Measurements from ENCODE around the gene ZNF287.
A peak's percentile ranks its signal among the peaks of the same experiment; 100 is the strongest.
"Not testable (repeated sequence)": the region's sequence is repeated elsewhere in the genome, so short reads cannot be mapped to it uniquely, and the experiment has no call there.

ZNF287 gene

GRCh38 chr17:16568541-16569357 is at the start of gene ZNF287:
ZNF287 (minus strand) TSS chr17:16569204; CDS start chr17:16567731, 1,473 bp downstream.
- DNase-seq (ENCODE audit: low read depth in 1 of 2, low spot score in 1 of 2): peak; percentile 83 to 92

GRCh38 chr17:16617481-16618060 is 48.6 kb upstream of the ZNF287 start:
- DNase-seq (ENCODE audit: low read depth in 1 of 2, low spot score in 1 of 2): no peak

- DNase-seq (ENCODE audit: low read depth in 1 of 2, low spot score in 1 of 2): no peak
Observed at GRCh38 chr17:16599537-16599936, 30.5 kb upstream of the ZNF287 start.

DNA sequence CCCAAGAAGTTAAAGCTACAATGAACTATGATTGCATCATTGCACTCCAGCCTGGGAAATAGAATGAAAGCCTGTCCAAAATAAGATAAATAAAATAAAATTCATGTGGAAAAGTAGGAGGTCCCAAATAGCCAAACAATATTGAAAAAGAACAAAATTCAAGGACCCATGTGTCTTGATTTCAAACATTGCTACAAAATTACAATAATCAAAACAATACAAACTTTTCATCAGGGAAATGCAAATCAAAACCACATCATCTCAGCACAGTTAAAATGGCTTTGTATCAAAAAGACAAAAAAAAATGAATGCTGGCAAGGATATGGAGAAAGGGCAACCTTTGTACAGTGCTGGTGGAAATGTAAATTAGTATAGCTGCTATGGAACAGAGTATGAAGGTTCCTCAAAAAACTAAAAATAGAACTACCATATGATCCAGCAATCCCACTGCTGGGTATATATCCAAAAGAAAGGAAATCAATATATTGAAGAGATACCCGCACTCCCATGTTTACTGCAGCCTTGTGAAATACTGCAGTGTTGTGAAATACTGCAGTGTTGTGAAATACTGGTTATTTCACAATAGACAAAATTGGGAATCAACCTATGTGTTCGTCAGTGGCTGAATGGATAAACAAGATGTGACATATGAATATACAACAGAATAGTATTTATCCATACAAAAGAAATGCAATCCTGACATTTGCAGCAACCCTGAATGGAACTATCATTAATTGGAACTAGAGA is 24.5 kb upstream of the ZNF287 start:
- DNase-seq (ENCODE audit: low read depth in 1 of 2, low spot score in 1 of 2): no peak

- peak; percentile 85 to 90 for DNase-seq (ENCODE audit: low read depth in 1 of 2, low spot score in 1 of 2)
Observed at GRCh38 chr17:16589097-16589969, 20.3 kb upstream of the ZNF287 start.

- no peak for DNase-seq (ENCODE audit: low read depth in 1 of 2, low spot score in 1 of 2)
Observed at GRCh38 chr17:16585796-16586195, 16.8 kb upstream of the ZNF287 start.

DNA sequence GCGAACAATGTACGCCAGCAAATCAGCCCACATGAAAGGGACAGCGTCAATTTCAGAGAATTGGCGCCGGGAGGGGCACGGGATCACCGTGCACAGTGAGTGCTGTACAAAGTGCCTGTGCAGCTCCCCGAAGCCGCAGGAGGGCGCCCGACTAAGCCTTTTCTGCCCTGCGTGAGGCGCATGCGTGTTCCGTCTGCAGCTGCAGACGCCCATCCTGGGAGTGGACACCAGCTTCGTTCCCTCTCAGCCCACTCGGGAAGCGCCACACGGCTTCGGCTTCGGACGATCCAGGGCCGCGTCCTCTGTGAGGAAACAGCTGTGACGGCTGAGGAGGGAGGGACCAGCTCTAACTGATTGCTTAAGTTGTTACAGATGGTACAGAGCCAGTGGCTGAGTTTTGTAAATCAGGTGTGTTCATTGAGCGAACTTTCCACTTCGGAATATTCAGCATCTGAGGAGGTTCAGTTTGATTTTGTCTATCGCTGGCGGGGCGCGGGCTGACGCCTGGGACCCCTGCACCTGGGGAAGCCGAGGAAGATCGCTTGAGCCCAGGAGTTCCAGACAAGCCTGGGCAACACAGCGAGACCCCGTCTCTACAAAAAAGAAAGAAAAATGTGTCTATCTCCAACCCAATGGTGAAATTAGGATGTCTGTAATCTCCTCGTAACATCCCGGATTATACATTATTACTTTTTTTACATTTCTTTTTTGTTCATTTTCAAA is 15.4 kb upstream of the ZNF287 start:
- DNase-seq (ENCODE audit: low read depth in 1 of 2, low spot score in 1 of 2): peak; percentile 87 to 88

DNA sequence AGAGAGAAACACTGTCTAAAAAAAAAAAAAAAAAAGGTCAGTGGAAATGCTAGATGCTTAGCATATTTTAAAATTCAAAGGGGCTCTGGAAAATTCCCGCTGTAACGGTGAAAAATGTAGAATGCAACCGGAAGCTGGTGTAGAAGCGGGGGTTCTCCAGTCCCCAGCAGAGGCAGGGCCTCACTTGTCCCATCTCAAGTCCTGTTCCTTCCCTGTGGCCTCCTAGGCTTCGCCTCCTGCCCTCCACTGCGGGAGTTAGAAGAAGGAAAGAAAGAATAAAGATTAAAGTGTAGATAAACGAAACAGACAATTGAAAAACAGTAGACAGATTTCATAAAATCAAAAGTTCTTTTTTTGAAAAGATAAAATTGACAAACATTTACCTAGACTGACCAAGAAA is 14.8 kb upstream of the ZNF287 start:
- no peak for DNase-seq (ENCODE audit: low read depth in 1 of 2, low spot score in 1 of 2)

GRCh38 chr17:16573466-16573865 is 4.5 kb upstream of the ZNF287 start:
- no peak for DNase-seq (ENCODE audit: low read depth in 1 of 2, low spot score in 1 of 2)

DNA sequence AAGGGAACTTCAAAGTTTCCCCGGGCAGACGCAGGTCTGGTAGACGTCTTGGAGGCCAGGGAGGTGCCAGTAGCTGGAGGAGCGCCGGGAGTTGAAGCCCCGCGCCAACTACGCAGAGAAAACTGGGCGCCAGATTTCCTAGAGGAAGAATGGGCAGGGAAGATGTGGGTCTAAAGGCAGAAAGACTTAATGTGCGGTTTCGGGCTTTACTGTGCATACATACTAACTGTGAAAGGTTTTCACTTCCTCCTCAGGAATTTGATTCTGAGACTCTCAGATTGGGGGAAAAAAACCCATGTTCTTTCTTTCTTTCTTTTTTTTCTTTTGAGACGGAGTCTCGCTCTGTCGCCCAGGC is 331 bp upstream of the ZNF287 start:
- no peak for DNase-seq (ENCODE audit: low read depth in 1 of 2, low spot score in 1 of 2)

DNA sequence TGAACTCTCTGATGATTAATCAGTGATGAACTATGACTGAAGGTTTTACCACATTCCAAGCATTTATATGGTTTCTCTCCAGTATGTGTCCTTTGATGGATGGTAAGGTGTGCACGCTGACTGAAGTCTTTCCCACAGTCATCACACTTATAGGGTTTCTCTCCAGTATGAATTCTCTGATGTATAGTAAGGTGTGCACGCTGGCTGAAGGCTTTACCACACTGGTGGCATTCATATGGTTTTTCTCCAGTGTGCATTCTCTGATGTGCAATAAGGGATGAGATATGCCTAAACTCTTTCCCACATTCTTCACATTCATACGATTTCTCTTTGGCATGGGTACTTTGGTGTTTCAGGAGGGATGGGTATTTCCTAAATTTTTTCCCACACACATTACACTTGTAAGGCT is 16.4 kb downstream of the ZNF287 start:
- no peak for DNase-seq (ENCODE audit: low read depth in 1 of 2, low spot score in 1 of 2)

DNA sequence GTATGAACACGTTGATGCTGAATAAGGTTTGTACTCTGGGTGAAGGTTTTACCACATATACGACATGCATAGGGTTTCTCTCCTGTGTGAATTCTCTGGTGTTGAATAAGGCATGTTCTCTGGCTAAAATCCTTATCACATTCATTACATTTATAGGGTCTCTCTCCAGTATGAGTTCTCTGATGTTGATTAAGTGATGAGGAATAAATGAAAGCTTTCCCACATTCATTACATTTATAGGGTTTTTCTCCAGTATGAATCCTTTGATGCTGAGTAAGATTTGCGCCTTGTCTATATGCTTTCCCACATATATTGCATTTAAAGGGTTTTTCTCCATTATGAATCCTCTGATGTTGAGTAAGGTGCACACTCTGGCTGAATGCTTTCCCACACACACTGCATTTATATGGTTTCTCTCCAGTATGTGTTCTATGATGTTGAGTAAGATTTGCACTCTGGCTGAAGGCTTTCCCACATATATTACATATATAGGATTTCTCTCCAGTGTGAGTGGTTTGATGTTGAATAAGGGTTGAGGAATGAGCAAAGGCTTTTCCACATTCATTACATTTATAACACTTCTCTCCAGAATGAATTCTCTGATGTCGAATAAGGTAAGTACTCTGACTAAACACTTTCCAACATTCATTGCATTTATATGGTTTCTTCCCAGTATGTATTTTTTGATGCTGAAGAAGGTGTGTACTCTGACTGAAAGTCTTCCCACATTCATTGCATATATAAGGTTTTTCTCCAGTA is 16.9 kb downstream of the ZNF287 start:
- DNase-seq (ENCODE audit: low read depth in 1 of 2, low spot score in 1 of 2): no peak

DNA sequence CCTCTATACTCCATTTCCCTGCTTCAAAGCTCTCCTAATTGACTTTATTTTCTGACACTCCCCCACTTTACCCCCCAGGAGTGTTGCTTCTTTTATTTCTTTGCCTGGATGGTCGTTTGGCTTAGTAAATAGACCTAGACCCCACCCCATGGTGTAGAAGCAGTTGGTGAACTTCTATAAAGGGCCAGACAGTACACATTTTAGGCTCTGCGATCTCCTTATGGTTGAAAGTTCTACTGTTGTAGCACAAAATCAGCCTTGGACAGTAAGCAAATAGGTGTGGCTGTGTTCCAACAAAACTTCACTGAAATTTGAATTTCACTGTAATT is 31.9 kb downstream of the ZNF287 start:
- no peak for DNase-seq (ENCODE audit: low read depth in 1 of 2, low spot score in 1 of 2)

GRCh38 chr17:16534236-16534635 is 34.8 kb downstream of the ZNF287 start:
- DNase-seq (ENCODE audit: low read depth in 1 of 2, low spot score in 1 of 2): no peak

DNA sequence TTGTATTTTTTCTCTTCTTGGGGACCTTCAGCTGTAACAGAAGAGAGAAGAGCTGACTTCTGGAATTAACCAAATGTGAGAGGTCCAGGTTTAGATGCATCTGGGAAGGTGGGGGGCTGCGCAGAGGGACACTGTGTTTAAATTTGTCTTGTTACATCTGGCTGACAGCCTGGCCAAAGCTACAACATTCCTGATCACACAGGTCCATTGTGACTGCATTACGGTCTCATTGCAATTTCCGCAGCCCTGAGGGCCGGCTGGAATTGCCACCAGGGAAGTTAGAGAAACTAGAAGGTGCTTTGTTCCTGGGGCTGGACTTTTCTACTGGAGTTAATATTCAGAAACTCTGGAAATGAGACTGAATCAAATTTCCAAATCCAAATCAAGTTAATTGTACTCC is 39.1 kb downstream of the ZNF287 start:
- DNase-seq (ENCODE audit: low read depth in 1 of 2, low spot score in 1 of 2): no peak

GRCh38 chr17:16527298-16527697 is 41.7 kb downstream of the ZNF287 start:
- DNase-seq (ENCODE audit: low read depth in 1 of 2, low spot score in 1 of 2): no peak

- not testable (repeated sequence) for DNase-seq (ENCODE audit: low read depth in 1 of 2, low spot score in 1 of 2)
Observed at GRCh38 chr17:16525556-16525955, 43.4 kb downstream of the ZNF287 start.

- DNase-seq (ENCODE audit: low read depth in 1 of 2, low spot score in 1 of 2): peak; percentile 11 to 60
Observed at GRCh38 chr17:16521070-16521727, 47.8 kb downstream of the ZNF287 start.

DNA sequence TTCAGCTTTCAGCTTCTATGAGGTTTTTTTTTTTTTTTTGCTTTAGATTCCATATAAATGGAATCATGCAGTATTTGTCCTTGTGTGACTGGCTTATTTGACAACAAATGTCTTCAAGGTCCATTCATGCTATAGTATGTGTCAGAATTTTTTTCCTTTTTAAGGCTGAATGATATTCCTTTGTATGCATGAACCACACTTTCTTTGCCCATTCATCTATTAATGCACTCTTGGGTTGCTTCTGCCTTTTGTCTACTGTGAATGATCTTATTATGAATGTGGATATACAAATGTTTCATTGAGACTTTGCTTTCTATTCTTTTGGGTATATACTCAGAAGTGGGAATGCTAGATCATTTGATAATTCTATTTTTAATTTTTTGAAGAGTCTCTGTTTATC is 50.0 kb downstream of the ZNF287 start:
- DNase-seq (ENCODE audit: low read depth in 1 of 2, low spot score in 1 of 2): no peak

All from activated CD4-positive, alpha-beta T cell treated with anti-CD3 and anti-CD28 coated beads, Interleukin-2, amount 50 U/mL, for 24 hours (primary cell).